NCI-H187 treated with DMSO at 0.1 percent for 48 hours (cell line): ENCODE results near the gene C10orf53.

Experiments
- DNase-seq: peaks from one replicate; lab custom pipeline; 2025; lab: John Stamatoyannopoulos, UW

C10orf53 gene

DNA sequence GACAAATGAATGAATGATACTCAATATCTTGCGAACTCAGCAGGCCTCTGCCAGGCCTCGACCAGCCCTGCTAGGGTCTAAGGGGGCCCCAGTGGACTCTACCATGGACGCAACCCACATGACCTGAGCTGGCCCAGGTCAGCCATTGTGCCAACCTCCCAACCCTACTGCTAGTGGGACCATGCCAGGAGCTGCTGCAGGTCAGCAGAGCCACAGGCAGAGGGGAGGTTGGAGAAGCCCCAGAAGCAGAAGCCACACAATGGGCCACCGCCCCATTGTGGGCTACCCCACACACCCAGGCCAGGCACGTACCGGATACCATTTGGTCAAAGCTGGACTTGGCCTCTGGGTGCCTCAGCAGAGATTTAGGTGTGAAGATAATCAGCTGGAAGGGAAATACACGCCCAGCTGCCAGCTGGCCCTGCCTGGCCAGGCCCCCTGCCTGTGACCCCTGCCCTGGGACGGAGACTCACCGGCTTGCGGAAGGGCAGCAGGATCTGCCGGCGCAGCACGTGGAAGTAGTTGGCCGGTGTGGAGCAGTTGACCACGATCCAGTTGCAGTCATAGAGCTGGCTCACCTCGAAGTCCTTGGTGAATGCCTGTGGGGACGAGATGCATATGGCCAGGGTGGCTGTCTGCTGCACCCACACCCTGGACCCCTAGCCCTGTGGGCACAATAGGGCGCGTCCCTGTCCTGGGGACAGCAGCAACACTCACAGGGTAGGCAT is 58.2 kb downstream of the C10orf53 start:
- no peak for DNase-seq

DNA sequence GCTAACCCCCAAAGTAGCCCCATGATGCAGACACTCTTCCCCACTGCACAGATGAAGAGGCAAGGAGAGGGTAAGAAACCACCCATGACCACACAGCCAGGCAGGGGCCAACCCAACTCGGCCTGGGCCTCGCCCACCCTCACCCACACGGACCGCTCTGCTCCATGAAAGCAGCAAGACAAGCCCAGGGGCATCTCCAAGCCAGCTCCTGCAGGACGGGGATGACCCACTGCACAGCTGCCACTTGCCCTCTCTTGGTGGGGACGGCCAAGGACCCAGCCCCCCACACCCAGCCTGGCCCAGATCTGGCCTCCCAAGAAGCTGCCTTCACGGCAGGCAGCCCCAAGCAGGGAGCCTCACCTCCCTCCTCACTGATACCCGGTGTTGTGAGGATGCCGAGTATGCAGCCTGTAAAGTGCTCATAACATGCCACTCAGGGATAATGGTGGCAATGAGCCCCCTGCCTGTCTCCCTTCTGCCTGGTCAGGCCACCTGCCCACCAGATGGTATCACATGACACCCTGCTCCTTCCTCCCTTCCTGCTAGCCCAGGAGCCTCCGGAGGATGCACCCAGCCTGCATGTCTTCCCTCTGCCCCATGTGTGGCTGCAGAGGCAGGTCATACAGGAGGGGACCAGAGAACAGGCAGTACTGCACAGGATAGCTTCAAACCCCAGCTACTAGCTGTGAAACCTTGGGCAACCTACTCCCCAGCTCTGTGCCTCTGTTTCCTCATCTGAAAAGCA is 59.3 kb downstream of the C10orf53 start:
- DNase-seq, result no peak

- no peak for DNase-seq
These were observed 60.0 kb downstream of the C10orf53 start for GRCh38 chr10:49739426-49739825.

- DNase-seq, result no peak
These were observed 61.1 kb downstream of the C10orf53 start for GRCh38 chr10:49740346-49741107.

DNA sequence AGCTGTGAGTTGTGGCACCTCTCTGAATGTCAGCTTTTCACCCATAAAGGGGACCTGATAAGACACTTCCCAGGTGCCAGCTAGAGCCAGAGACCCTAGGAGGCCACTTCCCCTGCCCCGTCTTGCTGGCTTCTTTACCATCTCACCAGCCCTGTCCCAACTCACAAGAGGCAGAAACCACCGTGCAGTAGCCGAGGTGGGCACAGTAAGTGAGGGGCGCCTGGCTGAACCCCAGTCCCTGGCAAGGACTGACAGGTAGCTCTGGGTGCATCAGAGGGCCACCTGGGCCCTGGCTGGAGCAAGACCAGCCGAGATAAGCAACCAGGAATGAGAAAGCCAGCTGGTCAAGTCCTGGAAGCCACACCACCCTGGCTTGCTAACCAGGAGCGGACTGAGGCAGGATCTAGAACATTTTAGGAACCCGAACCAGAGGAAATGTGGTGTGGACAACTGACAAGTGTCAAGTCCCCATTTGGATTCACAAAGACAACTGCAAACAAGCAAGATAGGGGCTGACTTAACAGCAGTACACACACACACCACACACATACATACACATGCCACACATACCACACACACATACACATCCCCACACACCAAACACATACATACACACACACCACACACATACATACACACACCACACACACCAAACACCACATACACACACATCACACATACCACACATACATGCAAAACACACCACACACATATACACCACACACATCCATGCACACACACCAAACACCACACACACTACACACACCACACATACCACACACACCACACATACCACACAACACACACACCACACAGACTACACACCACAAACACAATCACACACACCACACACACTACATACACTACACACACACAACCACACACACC is 61.9 kb downstream of the C10orf53 start:
- DNase-seq, result no peak

DNA sequence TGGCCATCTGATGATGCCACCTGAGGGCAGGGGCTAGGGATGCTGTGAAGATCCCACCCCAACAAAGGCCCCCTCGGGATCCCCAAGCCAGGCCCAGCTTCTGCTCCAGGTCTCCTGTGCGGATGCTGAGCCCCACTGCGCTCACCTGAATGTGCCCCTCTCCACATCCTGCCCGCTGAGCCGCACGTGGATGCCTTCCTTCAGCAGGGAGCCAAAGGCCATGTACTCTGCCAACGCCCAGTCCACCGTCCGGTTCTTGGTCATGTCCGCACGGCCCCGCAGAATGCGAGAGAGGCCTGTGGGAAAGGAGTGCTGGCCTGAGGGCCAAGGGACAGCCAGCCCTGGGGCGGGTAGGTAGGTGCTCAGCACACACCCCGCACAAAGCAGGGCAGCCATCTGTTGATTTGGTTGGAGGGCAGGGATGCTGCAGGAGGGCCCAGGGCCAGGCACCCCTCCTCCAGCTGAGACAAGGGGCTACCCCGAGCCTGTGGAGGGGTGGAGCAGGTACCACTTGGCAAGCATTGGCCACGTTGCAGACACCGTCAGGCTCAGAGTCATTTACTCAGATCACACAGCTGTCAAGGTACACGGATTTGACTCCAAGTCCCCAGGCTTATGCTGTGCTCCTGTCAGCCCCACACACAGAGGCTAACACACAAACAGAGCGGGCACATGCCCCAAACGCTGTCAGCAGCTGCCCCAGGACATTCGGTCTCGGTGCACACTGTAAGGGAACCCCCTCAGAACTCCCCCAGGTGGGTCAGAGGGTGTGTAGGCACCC is 63.4 kb downstream of the C10orf53 start:
- DNase-seq, result no peak

- no peak for DNase-seq
These were observed 64.1 kb downstream of the C10orf53 start for GRCh38 chr10:49743464-49744075.

GRCh38 chr10:49744091-49744685 is 64.7 kb downstream of the C10orf53 start:
- no peak for DNase-seq

- DNase-seq, result no peak
These were observed 65.6 kb downstream of the C10orf53 start for GRCh38 chr10:49744924-49745605.

DNA sequence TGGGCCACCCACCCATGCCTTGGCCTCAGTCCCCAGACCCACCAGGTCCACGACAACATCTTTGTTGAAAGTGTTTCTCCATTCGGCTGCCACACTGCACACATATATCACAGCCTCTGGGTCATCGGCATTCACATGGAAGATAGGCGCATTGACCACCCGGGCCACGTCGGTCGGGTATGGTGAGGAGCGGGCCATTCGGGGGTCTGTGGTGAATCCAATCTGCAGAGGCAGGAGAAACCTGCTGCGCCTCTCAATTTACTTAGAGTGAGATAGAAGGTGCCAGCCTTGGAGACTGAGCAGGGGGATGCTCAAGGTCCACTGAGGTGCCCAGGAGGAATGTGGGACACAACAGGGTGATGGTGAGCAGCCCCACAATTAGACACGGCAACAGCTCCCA is 66.3 kb downstream of the C10orf53 start:
- no peak for DNase-seq

- DNase-seq, result no peak
These were observed 67.3 kb downstream of the C10orf53 start for GRCh38 chr10:49746626-49747302.
